SK-N-SH treated with all-trans-retinoic acid at 6 μM for 48 hours (cell line): Measurements from ENCODE around the gene GHRH.

Experiments used
- ATAC-seq: fragments of 200-7000 bp; cut with Tn5 transposase; 3 replicates; pipeline ENCODE4 v1.9.1; 2020; ENCODE audit warnings: mild to moderate bottlenecking, moderate library complexity
- BACH2 ChIP-seq: fragments of 250-450 bp; sonication (Bioruptor Pico); IDR thresholded peaks from 2 replicates; pipeline ENCODE4 v1.9.0; 2021; ENCODE audit warnings: mild to moderate bottlenecking, borderline replicate concordance
- CSDC2 ChIP-seq: fragments of 250-450 bp; sonication (Bioruptor Pico); IDR thresholded peaks from 2 replicates; pipeline ENCODE4 v1.5.0; 2020; ENCODE audit warnings: mild to moderate bottlenecking, moderate library complexity
- CSRNP3 ChIP-seq: fragments of 250-450 bp; sonication (Bioruptor Pico); IDR thresholded peaks from 2 replicates; pipeline ENCODE4 v1.5.1; 2021; ENCODE audit warnings: mild to moderate bottlenecking, moderate library complexity
- GLIS3 ChIP-seq: fragments of 250-450 bp; sonication (Bioruptor Pico); IDR thresholded peaks from 2 replicates; pipeline ENCODE4 v1.5.0; 2020; ENCODE audit warnings: mild to moderate bottlenecking, moderate library complexity
- ISL1 ChIP-seq: fragments of 250-450 bp; sonication (Bioruptor Pico); IDR thresholded peaks from 2 replicates; pipeline ENCODE4 v2.1.2; 2022; ENCODE audit warnings: mild to moderate bottlenecking, moderate library complexity
- PPARA ChIP-seq: fragments of 250-450 bp; sonication (Bioruptor Pico); IDR thresholded peaks from 2 replicates; pipeline ENCODE4 v1.5.0; 2020; ENCODE audit warnings: mild to moderate bottlenecking, borderline replicate concordance
- RARB ChIP-seq: fragments of 250-450 bp; sonication (Bioruptor Pico); IDR thresholded peaks from 2 replicates; pipeline ENCODE4 v1.8.0; 2021; ENCODE audit warnings: mild to moderate bottlenecking, moderate library complexity
- TCF4 ChIP-seq: fragments of 250-450 bp; sonication (Bioruptor Pico); IDR thresholded peaks from 2 replicates; pipeline ENCODE4 v1.8.0; 2021; ENCODE audit warnings: mild to moderate bottlenecking, moderate library complexity, borderline replicate concordance
- TOX ChIP-seq: fragments of 250-450 bp; sonication (Bioruptor Pico); IDR thresholded peaks from 2 replicates; pipeline ENCODE4 v1.8.0; 2021; ENCODE audit warnings: mild to moderate bottlenecking, moderate library complexity, borderline replicate concordance
- ZC3H10 ChIP-seq: fragments of 250-450 bp; sonication (Bioruptor Pico); IDR thresholded peaks from 2 replicates; pipeline ENCODE4 v1.5.1; 2021; ENCODE audit warnings: mild to moderate bottlenecking, moderate library complexity
- ZFP30 ChIP-seq: fragments of 450-650 bp; formaldehyde crosslinking; IDR thresholded peaks from 2 replicates; pipeline ENCODE4 v1.5.0; 2022; ENCODE audit warnings: mild to moderate bottlenecking, moderate library complexity
- ZNF565 ChIP-seq: fragments of 450-650 bp; formaldehyde crosslinking; conservative IDR thresholded peaks from 2 replicates; pipeline ENCODE4 v1.5.0; 2020; ENCODE audit warnings: low read depth, mild to moderate bottlenecking, moderate library complexity
- ZNF70 ChIP-seq: fragments of 450-650 bp; formaldehyde crosslinking; IDR thresholded peaks from 2 replicates; pipeline ENCODE4 v1.5.0; 2020; ENCODE audit warnings: mild to moderate bottlenecking, moderate library complexity
- ZNF8 ChIP-seq: fragments of 450-650 bp; formaldehyde crosslinking; IDR thresholded peaks from 2 replicates; pipeline ENCODE4 v1.5.0; 2020; ENCODE audit warnings: mild to moderate bottlenecking, moderate library complexity
- TF ChIP-seq, protein P1 (sequence below): fragments of 250-450 bp; sonication (Bioruptor Pico); IDR thresholded peaks from 2 replicates; pipeline ENCODE4 v1.8.0; 2020; ENCODE audit warnings: mild to moderate bottlenecking, moderate library complexity, borderline replicate concordance
- TF ChIP-seq, protein P2 (sequence below): fragments of 250-450 bp; sonication (Bioruptor Pico); IDR thresholded peaks from 2 replicates; pipeline ENCODE4 v1.5.1; 2020; ENCODE audit warnings: low read depth, mild to moderate bottlenecking, moderate library complexity
- TF ChIP-seq, protein P3 (sequence below): fragments of 250-450 bp; sonication (Bioruptor Pico); IDR thresholded peaks from 2 replicates; pipeline ENCODE4 v1.5.0; 2020; ENCODE audit warnings: mild to moderate bottlenecking, moderate library complexity
- TF ChIP-seq, protein P4 (sequence below): fragments of 250-450 bp; sonication (Bioruptor Pico); IDR thresholded peaks from 2 replicates; pipeline ENCODE4 v1.8.0; 2021; ENCODE audit warnings: low read depth, mild to moderate bottlenecking, moderate library complexity, borderline replicate concordance

Gene GHRH

DNA sequence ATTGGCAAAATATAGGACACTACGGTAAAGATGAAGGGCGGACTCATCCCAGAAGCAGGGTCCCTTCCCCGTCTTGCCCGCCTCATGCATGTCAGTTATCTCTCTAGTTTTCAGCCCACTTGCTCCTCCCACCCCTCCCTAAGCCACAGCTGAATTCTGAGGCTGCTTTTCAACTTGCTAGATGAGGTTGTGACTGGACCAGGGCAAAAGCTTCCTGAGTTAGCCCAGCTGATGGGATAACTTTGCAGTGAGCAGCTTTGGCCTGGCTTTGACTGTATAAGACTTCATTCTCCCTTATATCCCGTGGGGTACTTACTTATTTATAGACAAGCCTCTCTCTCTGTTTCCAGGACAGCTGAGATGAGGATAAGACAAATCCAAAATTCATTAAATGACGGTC, 23.2 kb downstream of the GHRH start:
- TF ChIP-seq BACH2 = no peak
- TF ChIP-seq ZC3H10 (CRISPR knock-in tag) = no peak
- TF ChIP-seq RARB (CRISPR knock-in tag) = no peak
- TF ChIP-seq ZNF8 (CRISPR knock-in tag) = no peak
- TF ChIP-seq, protein P1, sequence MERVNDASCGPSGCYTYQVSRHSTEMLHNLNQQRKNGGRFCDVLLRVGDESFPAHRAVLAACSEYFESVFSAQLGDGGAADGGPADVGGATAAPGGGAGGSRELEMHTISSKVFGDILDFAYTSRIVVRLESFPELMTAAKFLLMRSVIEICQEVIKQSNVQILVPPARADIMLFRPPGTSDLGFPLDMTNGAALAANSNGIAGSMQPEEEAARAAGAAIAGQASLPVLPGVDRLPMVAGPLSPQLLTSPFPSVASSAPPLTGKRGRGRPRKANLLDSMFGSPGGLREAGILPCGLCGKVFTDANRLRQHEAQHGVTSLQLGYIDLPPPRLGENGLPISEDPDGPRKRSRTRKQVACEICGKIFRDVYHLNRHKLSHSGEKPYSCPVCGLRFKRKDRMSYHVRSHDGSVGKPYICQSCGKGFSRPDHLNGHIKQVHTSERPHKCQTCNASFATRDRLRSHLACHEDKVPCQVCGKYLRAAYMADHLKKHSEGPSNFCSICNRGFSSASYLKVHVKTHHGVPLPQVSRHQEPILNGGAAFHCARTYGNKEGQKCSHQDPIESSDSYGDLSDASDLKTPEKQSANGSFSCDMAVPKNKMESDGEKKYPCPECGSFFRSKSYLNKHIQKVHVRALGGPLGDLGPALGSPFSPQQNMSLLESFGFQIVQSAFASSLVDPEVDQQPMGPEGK = no peak
- TF ChIP-seq TOX = no peak
- TF ChIP-seq, protein P2, sequence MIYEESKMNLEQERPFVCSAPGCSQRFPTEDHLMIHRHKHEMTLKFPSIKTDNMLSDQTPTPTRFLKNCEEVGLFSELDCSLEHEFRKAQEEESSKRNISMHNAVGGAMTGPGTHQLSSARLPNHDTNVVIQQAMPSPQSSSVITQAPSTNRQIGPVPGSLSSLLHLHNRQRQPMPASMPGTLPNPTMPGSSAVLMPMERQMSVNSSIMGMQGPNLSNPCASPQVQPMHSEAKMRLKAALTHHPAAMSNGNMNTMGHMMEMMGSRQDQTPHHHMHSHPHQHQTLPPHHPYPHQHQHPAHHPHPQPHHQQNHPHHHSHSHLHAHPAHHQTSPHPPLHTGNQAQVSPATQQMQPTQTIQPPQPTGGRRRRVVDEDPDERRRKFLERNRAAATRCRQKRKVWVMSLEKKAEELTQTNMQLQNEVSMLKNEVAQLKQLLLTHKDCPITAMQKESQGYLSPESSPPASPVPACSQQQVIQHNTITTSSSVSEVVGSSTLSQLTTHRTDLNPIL (CRISPR knock-in tag) = no peak
- TF ChIP-seq ZNF70 (CRISPR knock-in tag) = no peak
- TF ChIP-seq TCF4 = no peak
- TF ChIP-seq GLIS3 (CRISPR knock-in tag) = no peak
- TF ChIP-seq, all 23 proteins: peak for 0
- no peak for ATAC-seq

DNA sequence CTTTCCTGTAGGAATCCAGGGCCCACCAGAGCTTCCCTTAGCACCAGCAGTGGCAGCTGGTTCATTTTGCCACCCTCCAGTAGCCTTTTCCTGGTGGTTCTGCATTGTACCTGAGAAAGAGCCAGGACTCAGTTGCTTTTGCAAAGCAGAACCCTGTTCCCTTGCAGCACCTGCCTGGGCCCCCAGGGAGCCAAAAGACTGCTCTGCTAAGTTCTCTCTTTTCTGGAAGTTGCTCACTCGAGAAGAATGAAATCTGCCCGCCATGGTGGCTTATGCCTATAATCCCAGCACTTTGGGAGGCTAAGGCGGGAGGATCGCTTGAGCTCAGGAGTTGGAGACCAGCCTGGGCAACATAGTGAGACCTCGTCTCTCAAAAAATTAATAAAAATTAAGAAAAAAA, 24.0 kb downstream of the GHRH start:
- no peak for ATAC-seq
- TF ChIP-seq ZNF565 (CRISPR knock-in tag) (no peak), TCF4 (no peak), CSRNP3 (CRISPR knock-in tag) (no peak), CSDC2 (CRISPR knock-in tag) (no peak), ZNF8 (CRISPR knock-in tag) (no peak), ISL1 (CRISPR knock-in tag) (no peak), ZFP30 (no peak), RARB (CRISPR knock-in tag) (no peak), ZC3H10 (CRISPR knock-in tag) (no peak), GLIS3 (CRISPR knock-in tag) (no peak), PPARA (CRISPR knock-in tag) (no peak), TOX (no peak), BACH2 (no peak)
- TF ChIP-seq, protein P3, sequence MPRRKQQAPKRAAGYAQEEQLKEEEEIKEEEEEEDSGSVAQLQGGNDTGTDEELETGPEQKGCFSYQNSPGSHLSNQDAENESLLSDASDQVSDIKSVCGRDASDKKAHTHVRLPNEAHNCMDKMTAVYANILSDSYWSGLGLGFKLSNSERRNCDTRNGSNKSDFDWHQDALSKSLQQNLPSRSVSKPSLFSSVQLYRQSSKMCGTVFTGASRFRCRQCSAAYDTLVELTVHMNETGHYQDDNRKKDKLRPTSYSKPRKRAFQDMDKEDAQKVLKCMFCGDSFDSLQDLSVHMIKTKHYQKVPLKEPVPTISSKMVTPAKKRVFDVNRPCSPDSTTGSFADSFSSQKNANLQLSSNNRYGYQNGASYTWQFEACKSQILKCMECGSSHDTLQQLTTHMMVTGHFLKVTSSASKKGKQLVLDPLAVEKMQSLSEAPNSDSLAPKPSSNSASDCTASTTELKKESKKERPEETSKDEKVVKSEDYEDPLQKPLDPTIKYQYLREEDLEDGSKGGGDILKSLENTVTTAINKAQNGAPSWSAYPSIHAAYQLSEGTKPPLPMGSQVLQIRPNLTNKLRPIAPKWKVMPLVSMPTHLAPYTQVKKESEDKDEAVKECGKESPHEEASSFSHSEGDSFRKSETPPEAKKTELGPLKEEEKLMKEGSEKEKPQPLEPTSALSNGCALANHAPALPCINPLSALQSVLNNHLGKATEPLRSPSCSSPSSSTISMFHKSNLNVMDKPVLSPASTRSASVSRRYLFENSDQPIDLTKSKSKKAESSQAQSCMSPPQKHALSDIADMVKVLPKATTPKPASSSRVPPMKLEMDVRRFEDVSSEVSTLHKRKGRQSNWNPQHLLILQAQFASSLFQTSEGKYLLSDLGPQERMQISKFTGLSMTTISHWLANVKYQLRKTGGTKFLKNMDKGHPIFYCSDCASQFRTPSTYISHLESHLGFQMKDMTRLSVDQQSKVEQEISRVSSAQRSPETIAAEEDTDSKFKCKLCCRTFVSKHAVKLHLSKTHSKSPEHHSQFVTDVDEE = no peak
- TF ChIP-seq, protein P1 = no peak
- TF ChIP-seq, protein P2 (CRISPR knock-in tag) = no peak
- TF ChIP-seq, protein P4, sequence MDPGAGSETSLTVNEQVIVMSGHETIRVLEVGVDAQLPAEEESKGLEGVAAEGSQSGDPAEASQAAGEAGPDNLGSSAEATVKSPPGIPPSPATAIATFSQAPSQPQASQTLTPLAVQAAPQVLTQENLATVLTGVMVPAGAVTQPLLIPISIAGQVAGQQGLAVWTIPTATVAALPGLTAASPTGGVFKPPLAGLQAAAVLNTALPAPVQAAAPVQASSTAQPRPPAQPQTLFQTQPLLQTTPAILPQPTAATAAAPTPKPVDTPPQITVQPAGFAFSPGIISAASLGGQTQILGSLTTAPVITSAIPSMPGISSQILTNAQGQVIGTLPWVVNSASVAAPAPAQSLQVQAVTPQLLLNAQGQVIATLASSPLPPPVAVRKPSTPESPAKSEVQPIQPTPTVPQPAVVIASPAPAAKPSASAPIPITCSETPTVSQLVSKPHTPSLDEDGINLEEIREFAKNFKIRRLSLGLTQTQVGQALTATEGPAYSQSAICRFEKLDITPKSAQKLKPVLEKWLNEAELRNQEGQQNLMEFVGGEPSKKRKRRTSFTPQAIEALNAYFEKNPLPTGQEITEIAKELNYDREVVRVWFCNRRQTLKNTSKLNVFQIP (CRISPR knock-in tag) = no peak
- TF ChIP-seq, all 23 proteins: peak for 0
